Left lung (tissue), 10 donors: ENCODE results near the gene BLTP3A. TPM values are rescaled to one million over a fixed set of nuclear protein-coding genes. Genes with fewer than 3 reads are reported as not detected.

Source experiments
- ATAC-seq: fragments of 200-7000 bp; cut with Tn5 transposase; one replicate; pipeline ENCODE4 v1.9.1; 2020; ENCODE audit warnings: moderate library complexity
- DNase-seq, 4 donors: peaks; one replicate each; pipeline ENCODE4 v3.0.0-alpha.2; 2013 to 2020
- H3K27ac ChIP-seq, 2 donors: fragments of 200-600 bp; sonication (generic) in 1 of 2; one replicate each; pipeline versions ENCODE4 v1.5.0 to v1.8.0; 2020 to 2021
- H3K27me3 ChIP-seq, 2 donors: fragments of 200-600 bp; sonication (generic) in 1 of 2; one replicate each; pipeline versions ENCODE4 v1.5.0 to v1.8.0; 2020 to 2021
- H3K36me3 ChIP-seq, 2 donors: fragments of 200-600 bp; sonication (generic) in 1 of 2; one replicate each; pipeline versions ENCODE4 v1.5.0 to v1.8.0; 2020 to 2021
- H3K4me1 ChIP-seq, 2 donors: fragments of 200-600 bp; one replicate each; pipeline ENCODE4 v1.8.0; 2021
- H3K4me3 ChIP-seq, 2 donors: fragments of 200-600 bp; sonication (generic) in 1 of 2; one replicate each; pipeline versions ENCODE4 v1.5.0 to v1.8.0; 2020 to 2021; ENCODE audit warnings: mild to moderate bottlenecking in 1 of 2
- H3K9me3 ChIP-seq, 2 donors: fragments of 200-600 bp; sonication (generic) in 1 of 2; one replicate each; pipeline versions ENCODE4 v1.5.0 to v1.8.0; 2020 to 2021
- intact Hi-C, 2 donors: fragments of 100-400 bp; cut with DNase I; formaldehyde crosslinking; loops; one replicate each; pipeline versions ENCODE4 v1.11.2 to v1.14.2; 2022
- polyA plus RNA-seq, 6 donors: library from polyadenylated mRNA; unstranded; fragments of 120-200 nt; gene quantifications; one replicate each; pipeline ENCODE4 v1.2.1, GENCODE V29; 2013; ENCODE audit not compliant: insufficient read length in 6 of 6
- total RNA-seq, 2 donors: library from RNA; stranded (reverse); fragmentation: NEBNext Ultra II Directional; extraction: Animal tissue kit (Norgen Biotek cat#: 25700); gene quantifications; one replicate each; pipeline ENCODE4 v1.2.1, GENCODE V29; 2021
- TF ChIP-seq, protein P1 (sequence below), 2 donors: fragments of 200-600 bp; sonication (generic) in 1 of 2; IDR thresholded peaks; one replicate each; pipeline versions ENCODE4 v1.5.0 to v1.8.0; 2021; ENCODE audit warnings: antibody characterized with exemption in 2 of 2
- donor health status: DM: no; HTN: yes; CAD: no.
- donor health status: DM: no; HTN: no; CAD: no.

Gene BLTP3A
- total and polyA plus RNA-seq, 8 donors, result 12.2 to 21.8 (median 13.1) TPM

DNA sequence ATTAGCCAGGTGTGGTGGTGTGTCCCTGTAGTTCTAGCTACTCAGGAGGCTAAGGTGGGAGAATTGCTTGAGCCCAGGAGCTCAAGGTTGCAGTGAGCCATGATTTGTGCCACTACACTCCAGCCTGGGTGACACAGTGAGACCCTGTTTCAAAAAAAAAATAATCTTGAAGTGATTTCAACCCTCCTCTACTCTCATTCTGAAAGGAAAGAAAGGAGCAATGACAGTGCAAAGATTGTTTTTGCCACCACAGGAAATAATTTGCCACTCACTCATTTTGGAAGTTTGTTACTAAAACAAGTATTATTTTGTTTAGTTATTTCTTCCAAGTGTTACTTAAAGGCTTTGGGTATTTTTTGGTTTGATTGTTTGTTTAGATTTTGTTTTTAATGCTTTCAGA, 45.6 kb downstream of the BLTP3A start:
- intact Hi-C loops, result no loop called here

GRCh38 chr6:34839666-34840352, 47.9 kb downstream of the BLTP3A start:
- TF ChIP-seq, protein P1, sequence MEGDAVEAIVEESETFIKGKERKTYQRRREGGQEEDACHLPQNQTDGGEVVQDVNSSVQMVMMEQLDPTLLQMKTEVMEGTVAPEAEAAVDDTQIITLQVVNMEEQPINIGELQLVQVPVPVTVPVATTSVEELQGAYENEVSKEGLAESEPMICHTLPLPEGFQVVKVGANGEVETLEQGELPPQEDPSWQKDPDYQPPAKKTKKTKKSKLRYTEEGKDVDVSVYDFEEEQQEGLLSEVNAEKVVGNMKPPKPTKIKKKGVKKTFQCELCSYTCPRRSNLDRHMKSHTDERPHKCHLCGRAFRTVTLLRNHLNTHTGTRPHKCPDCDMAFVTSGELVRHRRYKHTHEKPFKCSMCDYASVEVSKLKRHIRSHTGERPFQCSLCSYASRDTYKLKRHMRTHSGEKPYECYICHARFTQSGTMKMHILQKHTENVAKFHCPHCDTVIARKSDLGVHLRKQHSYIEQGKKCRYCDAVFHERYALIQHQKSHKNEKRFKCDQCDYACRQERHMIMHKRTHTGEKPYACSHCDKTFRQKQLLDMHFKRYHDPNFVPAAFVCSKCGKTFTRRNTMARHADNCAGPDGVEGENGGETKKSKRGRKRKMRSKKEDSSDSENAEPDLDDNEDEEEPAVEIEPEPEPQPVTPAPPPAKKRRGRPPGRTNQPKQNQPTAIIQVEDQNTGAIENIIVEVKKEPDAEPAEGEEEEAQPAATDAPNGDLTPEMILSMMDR (IDR thresholded peaks at IDR 0.05), result no peak

More for the DNA sequence above, 45.6 kb downstream of the BLTP3A start:
- no peaks in the 10 kb centered on the region for H3K27me3 ChIP-seq
- H3K4me3 ChIP-seq, result no peak overlapping the region
- peaks cover 0 to 60% of the 10 kb centered on the region in 2 donors for H3K36me3 ChIP-seq
- TF ChIP-seq, protein P1 (IDR thresholded peaks at IDR 0.05), result no peak
- no peak overlapping the region for H3K27ac ChIP-seq
- peaks cover 0 to 18% of the 10 kb centered on the region in 2 donors for H3K4me1 ChIP-seq
- no peak for ATAC-seq
- no peak for DNase-seq
- H3K9me3 ChIP-seq, result no peaks in the 10 kb centered on the region

More at GRCh38 chr6:34839666-34840352, 47.9 kb downstream of the BLTP3A start:
- no peak for ATAC-seq
- Histone ChIP-seq H3K27me3 (no peaks in the 10 kb centered on the region), H3K27ac (no peak overlapping the region), H3K4me3 (no peak overlapping the region), H3K4me1 (peaks cover 0 to 15% of the 10 kb centered on the region in 2 donors), H3K36me3 (peaks cover 0 to 51% of the 10 kb centered on the region in 2 donors), H3K9me3 (no peaks in the 10 kb centered on the region)
- intact Hi-C loops, result no loop called here
- DNase-seq, result no peak

Other genes starting within 250 kb of the BLTP3A start
- gene SPDEF, start 235.8 kb upstream of the BLTP3A start, total RNA-seq, result 1 to 10 TPM; 3.1 to 6.0 TPM
- 1 to 10 TPM in 4 of 6 donors, under 1 TPM in 2; 0.93 to 2.3 (median 1.4) TPM for gene SPDEF, start 235.8 kb upstream of the BLTP3A start, polyA plus RNA-seq
- 10 to 100 TPM; 75.9 to 82.9 TPM for gene ILRUN, start 95.3 kb upstream of the BLTP3A start, total RNA-seq
- gene ILRUN, start 95.3 kb upstream of the BLTP3A start, polyA plus RNA-seq, result 10 to 100 TPM; 43.7 to 52.8 (median 46.7) TPM
- gene SNRPC, start 34.6 kb upstream of the BLTP3A start, total RNA-seq, result 10 to 100 TPM; 64.1 to 75.0 TPM
- 100 to 1,000 TPM; 104 to 134 (median 118) TPM for gene SNRPC, start 34.6 kb upstream of the BLTP3A start, polyA plus RNA-seq
- gene TAF11, start 96.0 kb downstream of the BLTP3A start, total RNA-seq, result 10 to 100 TPM; 22.6 to 23.9 TPM
- 10 to 100 TPM; 47.5 to 52.1 (median 51.2) TPM for gene TAF11, start 96.0 kb downstream of the BLTP3A start, polyA plus RNA-seq
- gene ANKS1A, start 97.2 kb downstream of the BLTP3A start, total RNA-seq, result 10 to 100 TPM; 28.7 to 45.4 TPM
- 10 to 100 TPM; 23.0 to 31.0 (median 25.5) TPM for gene ANKS1A, start 97.2 kb downstream of the BLTP3A start, polyA plus RNA-seq